MG63 (cell line): Measurements from ENCODE around the gene FAM227B. TPM values are rescaled to one million over a fixed set of nuclear protein-coding genes. Genes with fewer than 3 reads are reported as not detected.

Experiments
- DNase-seq: peaks from one replicate; pipeline ENCODE4 v3.0.0-alpha.2; 2020
- H3K27me3 ChIP-seq: fragments of 250-450 bp; sonication (Bioruptor Pico); 2 replicates; pipeline ENCODE4 v1.5.1; 2020; ENCODE audit warnings: mild to moderate bottlenecking, moderate library complexity
- H3K36me3 ChIP-seq: fragments of 250-450 bp; sonication (Bioruptor Pico); 2 replicates; pipeline ENCODE4 v1.5.1; 2020; ENCODE audit warnings: mild to moderate bottlenecking, moderate library complexity
- H3K4me3 ChIP-seq: fragments of 250-450 bp; sonication (Bioruptor Pico); 2 replicates; pipeline ENCODE4 v1.5.1; 2020; ENCODE audit warnings: mild to moderate bottlenecking, moderate library complexity
- H3K9me3 ChIP-seq: fragments of 250-450 bp; sonication (Bioruptor Pico); 2 replicates; pipeline ENCODE4 v1.5.1; 2020; ENCODE audit warnings: mild to moderate bottlenecking, moderate library complexity
- total RNA-seq: library from RNA; depleted of rRNA; stranded (reverse); fragments of >200 nt; shearing (Covaris generic); gene quantifications from 2 replicates; pipeline ENCODE4 v1.2.3, GENCODE V29; 2014; ENCODE audit warnings: low replicate concordance

FAM227B gene
- total RNA-seq, 1 experiment from 2014 or later, result 2.8 TPM

DNA sequence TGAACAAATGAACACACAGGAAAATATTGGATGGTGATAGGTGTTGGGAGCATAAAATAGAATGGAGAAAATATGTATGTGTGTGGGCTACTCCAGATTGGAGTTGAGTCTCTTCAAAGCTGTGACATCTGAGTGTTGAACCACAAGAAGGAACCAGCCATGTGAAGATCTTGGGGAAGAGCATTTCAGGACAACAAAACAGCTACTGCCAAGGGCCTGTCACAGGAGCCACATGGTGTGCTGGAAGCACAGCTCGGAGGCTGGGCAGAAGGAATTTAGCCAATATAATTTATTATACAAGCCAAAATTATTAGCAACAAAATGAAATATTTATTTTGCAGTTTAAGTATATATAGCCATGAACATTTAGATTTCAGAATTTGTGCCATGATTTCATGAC lies 305.9 kb downstream of the FAM227B start:
- DNase-seq, result no peak
- Histone ChIP-seq H3K27me3 (no peaks in the 10 kb centered on the region), H3K36me3 (peaks cover 13% of the 10 kb centered on the region), H3K4me3 (no peak overlapping the region), H3K9me3 (no peaks in the 10 kb centered on the region)

DNA sequence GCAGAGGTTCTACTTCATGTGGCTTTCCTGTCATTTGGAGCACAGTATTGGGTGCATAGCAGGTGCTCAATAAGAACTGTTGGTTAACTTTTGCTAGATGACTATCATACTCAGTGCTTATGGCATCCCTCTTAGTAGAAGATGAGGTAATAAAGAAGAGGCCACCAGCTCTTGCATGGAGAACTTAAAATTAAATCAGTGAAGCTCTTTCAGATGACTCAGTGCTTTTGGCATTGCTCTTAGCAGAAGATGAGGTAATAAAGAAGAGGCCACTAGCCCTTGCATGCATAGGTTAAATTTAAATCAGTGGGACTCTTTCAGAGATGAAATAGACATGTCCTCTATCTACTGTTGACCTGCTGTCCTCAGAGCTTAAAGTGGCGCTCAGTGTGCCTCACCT lies 307.0 kb downstream of the FAM227B start:
- H3K9me3 ChIP-seq, result no peaks in the 10 kb centered on the region
- H3K36me3 ChIP-seq, result peaks cover 13% of the 10 kb centered on the region
- no peaks in the 10 kb centered on the region for H3K27me3 ChIP-seq
- DNase-seq, result peak; percentile 5
- H3K4me3 ChIP-seq, result no peak overlapping the region

DNA sequence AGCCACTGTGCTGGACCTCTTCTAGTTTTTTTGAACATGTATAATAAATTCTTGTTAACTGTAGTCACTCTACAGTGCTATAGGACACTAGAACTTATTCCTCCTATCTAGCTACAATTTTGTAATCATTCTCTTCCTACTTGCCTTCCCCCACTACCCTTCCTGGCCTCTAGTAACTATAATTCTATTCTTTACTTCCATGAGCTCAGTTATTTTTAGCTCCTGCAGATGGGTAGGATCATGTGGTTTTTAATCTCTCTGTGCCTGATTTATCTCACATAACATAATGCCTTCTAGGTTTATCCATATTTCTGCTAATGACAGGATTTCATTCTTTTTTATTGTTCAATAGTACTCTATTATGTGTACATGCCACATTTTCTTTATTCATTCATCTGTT lies 310.7 kb downstream of the FAM227B start:
- Histone ChIP-seq H3K4me3 (no peak overlapping the region), H3K9me3 (no peaks in the 10 kb centered on the region), H3K36me3 (peaks cover 18% of the 10 kb centered on the region), H3K27me3 (no peaks in the 10 kb centered on the region)
- DNase-seq, result no peak

DNA sequence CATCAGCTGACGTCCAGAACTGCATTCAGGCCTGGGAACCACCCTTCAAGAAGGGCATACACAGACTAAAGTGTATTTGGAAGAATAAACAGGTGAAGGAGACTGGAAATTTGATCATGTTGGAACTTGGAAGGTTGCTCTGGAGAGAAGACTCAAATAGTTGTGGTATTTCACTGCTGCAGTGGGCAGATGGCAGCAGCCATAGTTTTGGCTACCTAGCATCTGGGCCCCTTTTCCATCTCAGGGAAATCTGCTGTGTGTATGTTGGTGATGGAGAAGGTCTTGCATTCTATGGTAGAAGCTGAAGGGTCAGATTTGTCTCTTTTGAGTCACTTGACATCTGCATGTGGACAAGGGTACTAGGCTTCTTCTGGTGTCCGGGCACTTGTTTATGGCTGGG lies 311.9 kb downstream of the FAM227B start:
- Histone ChIP-seq H3K36me3 (peaks cover 23% of the 10 kb centered on the region), H3K27me3 (no peaks in the 10 kb centered on the region), H3K4me3 (no peak overlapping the region), H3K9me3 (no peaks in the 10 kb centered on the region)
- DNase-seq, result no peak

DNA sequence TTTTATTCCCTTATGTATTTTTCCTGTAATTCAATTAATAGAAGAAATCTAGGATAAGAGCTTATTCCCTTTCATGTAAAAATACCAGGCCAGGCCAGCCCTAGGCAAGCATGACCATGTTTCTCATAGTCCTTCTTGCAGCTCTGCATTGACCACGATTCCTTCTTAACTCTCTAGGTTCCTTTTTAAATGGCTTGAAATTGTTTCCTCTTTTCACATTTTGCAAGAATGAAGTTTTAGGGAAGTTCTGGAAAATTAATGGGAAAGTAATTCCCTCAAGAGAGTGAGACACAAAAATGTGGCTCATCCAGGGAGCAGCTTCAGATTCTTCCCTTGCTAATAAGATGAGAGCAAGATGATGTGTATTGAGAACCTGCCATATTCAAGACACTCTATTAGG lies 314.1 kb downstream of the FAM227B start:
- no peaks in the 10 kb centered on the region for H3K9me3 ChIP-seq
- DNase-seq, result no peak
- peaks cover 22% of the 10 kb centered on the region for H3K36me3 ChIP-seq
- H3K27me3 ChIP-seq, result no peaks in the 10 kb centered on the region
- no peak overlapping the region for H3K4me3 ChIP-seq

DNA sequence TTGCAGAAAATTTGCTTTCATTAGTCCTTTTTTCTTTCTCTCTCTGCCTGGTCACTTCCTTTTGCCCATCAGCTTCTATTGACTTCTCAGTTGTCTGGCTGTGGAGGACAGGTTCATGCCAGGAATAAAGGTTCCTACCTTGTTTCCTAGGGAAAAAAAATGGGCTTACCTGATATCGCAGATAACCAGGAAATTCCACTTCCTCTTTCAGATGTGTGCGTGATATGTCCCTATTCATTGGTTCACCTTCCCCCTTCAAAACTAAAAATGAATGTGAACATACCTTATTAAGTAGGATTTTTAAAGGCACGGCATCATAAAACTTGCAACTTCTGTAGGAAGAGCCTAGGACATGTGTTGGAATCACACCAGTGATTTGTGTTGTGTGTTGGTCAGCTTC lies 317.6 kb downstream of the FAM227B start:
- H3K27me3 ChIP-seq, result no peaks in the 10 kb centered on the region
- 0 out of 2 replicates have a peak, but pooled peaks cover 2% of the 10 kb centered on the region for H3K9me3 ChIP-seq
- no peak for DNase-seq
- peaks cover 21% of the 10 kb centered on the region for H3K36me3 ChIP-seq
- H3K4me3 ChIP-seq, result no peak overlapping the region

DNA sequence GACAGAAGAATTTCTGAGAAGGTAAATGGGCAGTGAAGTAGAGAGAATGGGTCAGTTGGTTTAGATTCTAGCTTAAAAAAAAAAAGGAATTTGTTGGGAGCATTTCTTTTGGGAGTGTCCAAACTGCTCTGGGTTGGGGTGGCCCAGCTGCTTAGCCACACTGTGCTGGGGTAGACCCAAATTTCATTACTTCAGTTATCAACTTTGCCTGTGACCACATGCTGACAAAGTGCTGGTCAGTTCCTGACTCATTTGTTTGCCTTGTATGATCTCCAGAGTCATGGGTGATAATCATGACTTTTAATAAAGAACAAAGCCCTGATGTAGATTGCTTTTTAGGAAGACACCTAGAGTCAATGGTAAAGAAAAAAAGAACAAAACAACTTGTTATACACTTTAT lies 319.1 kb downstream of the FAM227B start:
- Histone ChIP-seq H3K4me3 (no peak overlapping the region), H3K9me3 (0 out of 2 replicates have a peak, but pooled peaks cover 2% of the 10 kb centered on the region), H3K27me3 (no peaks in the 10 kb centered on the region), H3K36me3 (peaks cover 21% of the 10 kb centered on the region)
- DNase-seq, result peak; percentile 29

DNA sequence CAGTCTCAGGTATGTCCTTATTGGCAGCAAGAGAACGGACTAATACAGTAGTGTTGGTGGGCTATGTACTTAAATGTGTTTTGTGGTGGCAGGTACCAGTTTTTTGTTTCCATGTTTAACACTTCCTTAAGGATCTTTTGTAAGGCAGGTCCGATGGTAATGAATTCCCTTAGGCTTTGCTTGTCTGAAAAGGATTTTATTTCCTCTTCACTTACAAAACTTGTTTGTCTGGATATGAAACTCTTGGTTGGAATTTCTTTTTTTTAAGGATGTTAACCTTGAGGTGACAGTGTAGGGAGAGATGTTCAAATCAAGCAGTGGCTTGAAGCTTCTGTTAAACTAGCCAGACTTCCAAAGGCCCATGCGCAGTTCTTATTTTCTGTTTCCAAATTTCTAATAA lies 319.8 kb downstream of the FAM227B start:
- Histone ChIP-seq H3K27me3 (no peaks in the 10 kb centered on the region), H3K9me3 (0 out of 2 replicates have a peak, but pooled peaks cover 2% of the 10 kb centered on the region), H3K36me3 (peaks cover 21% of the 10 kb centered on the region), H3K4me3 (no peak overlapping the region)
- DNase-seq, result no peak

DNA sequence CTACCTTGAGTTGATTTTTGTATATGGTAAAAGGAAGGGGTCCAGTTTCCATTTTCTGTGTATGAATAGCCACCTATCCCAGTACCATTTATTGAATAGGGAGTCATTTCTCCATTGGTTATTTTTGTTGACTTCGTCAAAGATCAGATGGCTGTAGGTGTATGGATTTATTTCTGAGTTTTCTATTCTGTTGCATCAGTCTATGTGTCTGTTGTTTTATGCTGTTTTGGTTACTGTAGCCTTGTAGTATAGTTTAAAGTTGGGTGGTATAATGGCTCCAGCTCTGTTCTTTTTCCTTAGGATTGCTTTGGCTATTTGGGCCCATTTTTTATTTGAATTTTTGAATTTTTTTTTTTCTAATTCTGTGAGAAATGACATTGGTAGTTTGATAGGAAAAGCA lies 323.0 kb downstream of the FAM227B start:
- 0 out of 2 replicates have a peak, but pooled peaks cover 2% of the 10 kb centered on the region for H3K9me3 ChIP-seq
- no peak overlapping the region for H3K4me3 ChIP-seq
- no peaks in the 10 kb centered on the region for H3K27me3 ChIP-seq
- DNase-seq, result no peak
- H3K36me3 ChIP-seq, result peaks cover 21% of the 10 kb centered on the region

DNA sequence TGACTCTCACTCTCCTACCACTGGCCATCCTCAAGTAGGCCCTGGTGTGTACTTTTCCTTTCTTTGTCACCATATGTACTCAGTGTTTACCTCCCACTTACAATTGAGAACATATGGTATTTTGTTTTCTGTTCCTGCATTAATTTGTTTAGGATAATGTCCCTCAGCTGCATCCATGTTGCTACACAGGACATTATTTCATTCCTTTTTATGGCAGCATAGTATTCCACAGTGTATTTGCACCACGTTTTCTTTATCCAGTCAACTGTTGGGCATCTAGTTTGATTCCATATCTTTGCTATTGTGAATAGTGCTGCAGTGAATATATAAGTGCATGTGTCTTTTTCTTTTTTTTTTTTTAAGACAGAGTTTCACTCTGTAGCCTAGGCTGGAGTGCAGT lies 324.4 kb downstream of the FAM227B start:
- H3K9me3 ChIP-seq, result 0 out of 2 replicates have a peak, but pooled peaks cover 2% of the 10 kb centered on the region
- H3K4me3 ChIP-seq, result no peak overlapping the region
- H3K36me3 ChIP-seq, result peaks cover 16% of the 10 kb centered on the region; the same call in 1 of the 2 replicates
- no peak for DNase-seq
- H3K27me3 ChIP-seq, result no peaks in the 10 kb centered on the region

DNA sequence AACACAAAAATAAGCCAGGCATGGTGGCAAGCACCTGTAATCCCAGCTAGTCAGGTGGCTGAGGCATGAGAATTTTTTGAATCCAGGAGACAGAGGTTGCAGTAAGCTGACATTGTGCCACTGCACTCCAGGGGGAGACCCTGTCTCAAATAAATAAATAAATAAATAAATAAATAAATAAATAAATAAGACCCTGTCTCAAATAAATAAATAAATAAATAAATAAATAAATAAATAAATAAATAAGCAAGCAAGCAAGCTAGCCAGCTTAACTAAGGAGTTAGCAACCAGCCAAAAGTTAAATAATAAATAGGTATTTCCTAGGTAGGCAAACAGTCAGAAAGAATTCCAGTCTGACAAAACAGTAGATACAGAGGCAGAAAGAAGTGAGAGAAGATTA lies 326.7 kb downstream of the FAM227B start:
- DNase-seq, result no peak
- peaks cover 15% of the 10 kb centered on the region; the same call in 1 of the 2 replicates for H3K36me3 ChIP-seq

DNA sequence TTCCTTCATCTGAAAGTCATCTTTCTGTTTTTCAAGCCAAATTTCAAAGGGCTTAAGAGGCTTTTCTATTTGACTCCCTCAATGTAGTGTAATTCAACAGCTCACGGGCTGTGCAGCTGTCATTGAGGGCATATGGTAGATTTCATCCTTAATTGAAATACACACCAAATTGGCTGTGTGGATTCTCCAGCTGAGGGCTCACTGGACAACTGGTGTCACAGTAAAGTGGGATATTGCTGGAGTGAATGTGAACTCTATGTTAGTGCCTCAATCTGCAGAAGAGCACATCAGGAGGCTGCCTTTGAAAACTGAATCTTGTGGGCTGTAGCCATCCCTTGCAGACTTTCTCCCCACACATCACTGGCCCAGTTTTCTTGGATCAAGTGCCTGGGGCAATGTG lies 330.4 kb downstream of the FAM227B start:
- Histone ChIP-seq H3K36me3 (peaks cover 21% of the 10 kb centered on the region), H3K4me3 (no peak overlapping the region), H3K9me3 (no peaks in the 10 kb centered on the region), H3K27me3 (no peaks in the 10 kb centered on the region)
- DNase-seq, result no peak

More for the DNA sequence above, 326.7 kb downstream of the FAM227B start:
- H3K27me3 ChIP-seq, result no peaks in the 10 kb centered on the region
- H3K4me3 ChIP-seq, result no peak overlapping the region
- H3K9me3 ChIP-seq, result no peaks in the 10 kb centered on the region

DNA sequence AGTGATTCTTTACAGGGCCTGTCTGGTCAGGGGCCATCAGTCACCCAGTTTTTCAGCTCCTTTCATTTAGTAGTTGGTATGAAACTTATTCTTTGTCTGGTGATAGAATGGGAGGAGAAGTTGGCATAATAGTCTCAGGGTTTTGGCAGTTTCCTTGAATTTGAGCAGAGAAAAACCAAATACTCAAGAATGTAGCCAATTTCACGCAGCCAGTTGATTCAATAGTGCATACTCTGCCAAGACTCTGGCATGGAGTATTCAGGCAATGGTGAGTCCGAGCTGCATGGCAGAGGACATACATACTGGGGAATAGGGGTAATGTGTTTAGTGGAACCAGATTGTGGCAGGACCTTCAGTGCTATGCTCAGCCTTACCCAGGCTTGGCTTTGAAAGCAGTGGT lies 332.2 kb downstream of the FAM227B start:
- DNase-seq, result peak; percentile 67

DNA sequence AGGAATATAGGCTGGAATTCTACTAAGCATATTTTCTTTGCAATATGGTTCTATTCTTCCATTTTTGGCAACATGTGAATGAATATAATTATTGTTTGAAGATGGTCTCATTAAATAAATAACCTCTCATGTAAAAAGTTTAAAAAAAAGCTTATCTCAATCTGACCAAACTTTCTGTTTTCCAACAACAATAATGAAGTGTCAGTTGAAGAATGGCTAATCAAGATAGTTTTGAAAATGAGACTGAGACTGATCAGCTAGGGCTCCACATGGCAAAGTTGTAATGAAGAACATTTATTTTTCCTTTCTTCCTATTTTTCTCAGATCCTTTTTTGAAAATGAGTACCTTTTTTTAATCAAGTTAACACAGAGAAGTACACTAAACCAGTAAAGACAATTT lies 333.1 kb downstream of the FAM227B start:
- no peak for DNase-seq
- no peaks in the 10 kb centered on the region for H3K9me3 ChIP-seq
- H3K36me3 ChIP-seq, result peaks cover 25% of the 10 kb centered on the region
- H3K4me3 ChIP-seq, result no peak overlapping the region
- H3K27me3 ChIP-seq, result no peaks in the 10 kb centered on the region

More for the DNA sequence above, 332.2 kb downstream of the FAM227B start:
- no peaks in the 10 kb centered on the region for H3K9me3 ChIP-seq
- H3K36me3 ChIP-seq, result peaks cover 28% of the 10 kb centered on the region
- H3K27me3 ChIP-seq, result no peaks in the 10 kb centered on the region
- no peak overlapping the region for H3K4me3 ChIP-seq

DNA sequence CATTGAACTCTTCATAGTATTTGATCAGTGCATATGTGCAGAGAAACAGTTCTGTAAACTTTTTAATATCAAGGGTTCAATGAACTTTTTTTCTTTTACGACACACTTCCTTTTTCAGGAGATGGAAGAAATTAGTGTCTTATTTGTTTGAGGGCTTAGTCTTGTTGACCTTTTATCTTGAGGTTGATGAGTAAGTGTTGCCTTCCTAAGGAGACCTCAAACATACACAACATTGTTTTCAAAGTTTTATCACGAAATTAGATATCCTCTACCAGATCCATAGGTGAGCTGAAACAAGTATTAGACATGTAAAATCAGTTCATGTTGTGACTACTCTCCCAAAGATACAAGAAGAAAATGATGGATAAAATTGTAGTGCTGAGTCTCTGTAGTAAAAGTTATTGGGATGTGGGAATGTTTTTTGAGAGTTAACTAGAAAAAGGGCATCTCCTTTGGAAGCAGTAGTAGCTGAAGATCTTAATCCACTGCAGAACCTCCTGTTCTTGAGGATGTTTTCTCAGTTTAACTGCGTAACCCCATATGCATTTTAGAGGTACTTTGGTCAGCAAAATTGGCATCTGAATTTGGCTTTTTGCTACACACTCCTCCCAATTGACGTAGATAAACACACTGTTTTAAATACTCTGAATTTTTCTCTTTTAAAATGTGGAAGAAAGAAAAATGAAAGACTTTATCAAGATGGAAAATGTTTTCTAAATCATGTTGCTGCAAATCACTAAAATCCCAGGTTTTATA lies 333.8 kb downstream of the FAM227B start:
- H3K36me3 ChIP-seq, result peaks cover 25% of the 10 kb centered on the region
- no peaks in the 10 kb centered on the region for H3K27me3 ChIP-seq
- H3K4me3 ChIP-seq, result no peak overlapping the region
- no peaks in the 10 kb centered on the region for H3K9me3 ChIP-seq
- no peak for DNase-seq

DNA sequence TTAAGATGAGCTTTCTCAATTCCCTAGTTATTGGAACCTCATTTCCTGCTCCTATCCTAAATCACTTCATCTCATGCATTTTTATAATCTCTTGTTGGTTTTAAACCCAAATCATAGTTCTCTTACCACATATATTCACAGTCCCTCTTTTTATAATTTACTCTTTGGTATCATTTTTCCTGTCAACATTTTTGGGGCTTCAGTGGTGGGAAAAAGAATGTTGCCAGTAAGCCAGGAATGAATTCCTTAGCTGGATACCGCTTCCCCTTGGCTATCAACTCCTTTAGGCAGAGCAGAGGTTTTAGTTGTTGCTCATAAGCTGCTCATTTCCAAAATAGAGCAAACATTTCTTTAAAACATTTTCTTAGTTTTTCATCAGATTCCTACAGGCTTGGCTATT lies 338.3 kb downstream of the FAM227B start:
- H3K9me3 ChIP-seq, result no peaks in the 10 kb centered on the region
- no peak overlapping the region for H3K4me3 ChIP-seq
- peak; percentile 41 for DNase-seq
- H3K36me3 ChIP-seq, result peaks cover 22% of the 10 kb centered on the region
- H3K27me3 ChIP-seq, result no peaks in the 10 kb centered on the region

DNA sequence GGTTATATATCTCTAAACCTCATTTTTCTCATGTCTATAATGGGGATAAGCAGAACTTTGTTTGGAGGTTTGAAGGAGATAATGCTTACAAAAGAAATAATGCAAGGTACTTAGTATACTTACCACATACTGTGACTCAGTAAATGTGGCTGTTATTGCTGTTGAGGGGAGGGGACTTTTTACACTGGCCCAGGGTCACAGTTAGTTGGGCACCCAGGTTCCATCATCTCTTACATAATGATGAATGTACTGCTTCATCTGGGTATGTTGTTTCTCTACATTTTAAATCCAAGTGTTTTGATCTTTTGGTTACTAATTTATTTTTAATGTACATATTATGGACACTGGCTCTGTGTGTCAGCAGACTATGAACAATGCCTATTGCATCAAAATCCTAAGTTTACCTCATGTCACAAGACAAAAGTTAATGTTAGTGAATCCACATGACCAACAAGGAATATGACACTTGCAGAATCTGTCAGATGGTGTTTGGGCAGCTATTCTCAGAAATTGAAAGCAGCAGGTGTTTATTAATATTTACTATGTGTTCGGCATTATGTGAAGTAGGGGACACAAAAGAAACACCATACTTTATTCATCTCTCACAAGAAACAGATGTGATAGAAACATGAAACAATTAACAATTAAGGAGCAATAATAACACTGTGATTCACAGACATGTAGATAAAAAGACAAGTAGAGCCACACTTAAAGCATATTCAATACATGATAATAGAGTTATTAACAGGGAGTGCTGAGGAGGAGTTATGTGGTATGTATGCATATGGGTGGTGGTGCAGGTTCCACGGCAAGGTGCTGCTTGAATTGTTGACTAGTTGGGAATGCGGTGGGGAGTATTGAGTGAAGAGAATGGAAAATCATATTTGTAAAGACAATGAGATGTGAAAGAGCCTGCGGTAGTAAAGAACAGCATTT lies 340.8 kb downstream of the FAM227B start:
- no peaks in the 10 kb centered on the region for H3K9me3 ChIP-seq
- no peak overlapping the region for H3K4me3 ChIP-seq
- no peak for DNase-seq

More for the DNA sequence above, 340.8 kb downstream of the FAM227B start:
- Histone ChIP-seq H3K27me3 (no peaks in the 10 kb centered on the region), H3K36me3 (peaks cover 9% of the 10 kb centered on the region)
